ENCODE measurements around the gene DCANP1. TPM values are rescaled to one million over a fixed set of nuclear protein-coding genes. Genes with fewer than 3 reads are reported as not detected.
A peak's percentile ranks its signal among the peaks of the same experiment; 100 is the strongest.

The DCANP1 gene
- total and polyA plus RNA-seq, 2 donors (not counting 1 experiment from before 2014, with no cell fraction given) = not detected

- Histone ChIP-seq H3K27me3 (ENCODE audit: control insufficient read depth, insufficient read depth, low read length) (no peaks in the 10 kb centered on the region), H3K36me3 (ENCODE audit: control insufficient read depth, insufficient read depth, low read length) (no peaks in the 10 kb centered on the region), H3K9ac (ENCODE audit: insufficient read depth, low read length) (no peak overlapping the region), H4K20me1 (ENCODE audit: control insufficient read depth, extremely low read depth, insufficient read depth, low read length) (no peaks in the 10 kb centered on the region), H3K79me2 (ENCODE audit: control insufficient read depth, insufficient read depth, low read length) (no peaks in the 10 kb centered on the region), H3K4me1 (ENCODE audit: control insufficient read depth, extremely low read depth, insufficient read depth, low read length) (peaks cover 22% of the 10 kb centered on the region), H3K4me2 (ENCODE audit: extremely low read depth, insufficient read depth, low read length) (peak overlapping the region; percentile 45), H2AFZ (ENCODE audit: low read length) (no peak overlapping the region), H3K27ac (ENCODE audit: insufficient read depth, low read length) (no peak overlapping the region), H3K4me3 (replicated peaks in 1 of 4; ENCODE audit: control extremely low read depth in 1 of 4, insufficient read depth in 1 of 4, low read depth in 3 of 4, low read length in 4 of 4) (no peak overlapping the region), H3K9me3 (ENCODE audit: control insufficient read depth, insufficient read depth, low read depth, low read length) (no peaks in the 10 kb centered on the region)
- TF ChIP-seq EZH2 (IDR thresholded peaks at IDR 0.05; ENCODE audit: low read length, missing control alignments) (no peak), CTCF (conservative IDR thresholded peaks at IDR 0.05 in 1 of 2, IDR thresholded peaks at IDR 0.05 in 1 of 2; ENCODE audit: low read depth in 1 of 2, low read length in 2 of 2) (no peak)
- DNase-seq (ENCODE audit: low read depth in 2 of 2) = peak in 1 of 2 donors; percentile 56
Measured at GRCh38 chr5:135433681-135434426, 13.3 kb downstream of the DCANP1 start.

- H3K4me1 ChIP-seq (ENCODE audit: control insufficient read depth, extremely low read depth, insufficient read depth, low read length) = peaks cover 13% of the 10 kb centered on the region
- H3K9me3 ChIP-seq (ENCODE audit: control insufficient read depth, insufficient read depth, low read depth, low read length) = no peaks in the 10 kb centered on the region
- H2AFZ ChIP-seq (ENCODE audit: low read length) = no peak overlapping the region
- no peak overlapping the region for H3K4me2 ChIP-seq (ENCODE audit: extremely low read depth, insufficient read depth, low read length)
- no peak overlapping the region for H3K9ac ChIP-seq (ENCODE audit: insufficient read depth, low read length)
- H3K27me3 ChIP-seq (ENCODE audit: control insufficient read depth, insufficient read depth, low read length) = no peaks in the 10 kb centered on the region
- H3K36me3 ChIP-seq (ENCODE audit: control insufficient read depth, insufficient read depth, low read length) = no peaks in the 10 kb centered on the region
- no peak overlapping the region for H3K4me3 ChIP-seq (replicated peaks in 1 of 4; ENCODE audit: control extremely low read depth in 1 of 4, insufficient read depth in 1 of 4, low read depth in 3 of 4, low read length in 4 of 4)
- TF ChIP-seq CTCF (conservative IDR thresholded peaks at IDR 0.05 in 1 of 2, IDR thresholded peaks at IDR 0.05 in 1 of 2; ENCODE audit: low read depth in 1 of 2, low read length in 2 of 2) (no peak), EZH2 (IDR thresholded peaks at IDR 0.05; ENCODE audit: low read length, missing control alignments) (no peak)
- no peaks in the 10 kb centered on the region for H4K20me1 ChIP-seq (ENCODE audit: control insufficient read depth, extremely low read depth, insufficient read depth, low read length)
- DNase-seq (ENCODE audit: low read depth in 2 of 2) = no peak
- H3K79me2 ChIP-seq (ENCODE audit: control insufficient read depth, insufficient read depth, low read length) = no peaks in the 10 kb centered on the region
- no peak overlapping the region for H3K27ac ChIP-seq (ENCODE audit: insufficient read depth, low read length)
Measured at GRCh38 chr5:135432113-135432512, 15.0 kb downstream of the DCANP1 start.

- no peaks in the 10 kb centered on the region for H3K79me2 ChIP-seq (ENCODE audit: control insufficient read depth, insufficient read depth, low read length)
- no peak overlapping the region for H3K9ac ChIP-seq (ENCODE audit: insufficient read depth, low read length)
Measured at GRCh38 chr5:135430135-135430437, 17.1 kb downstream of the DCANP1 start.

More at GRCh38 chr5:135430135-135430437, 17.1 kb downstream of the DCANP1 start:
- H3K27ac ChIP-seq (ENCODE audit: insufficient read depth, low read length) = no peak overlapping the region
- no peak overlapping the region for H3K4me3 ChIP-seq (replicated peaks in 1 of 4; ENCODE audit: control extremely low read depth in 1 of 4, insufficient read depth in 1 of 4, low read depth in 3 of 4, low read length in 4 of 4)
- no peak for TF ChIP-seq CTCF (conservative IDR thresholded peaks at IDR 0.05 in 1 of 2, IDR thresholded peaks at IDR 0.05 in 1 of 2; ENCODE audit: low read depth in 1 of 2, low read length in 2 of 2)
- no peak for TF ChIP-seq EZH2 (IDR thresholded peaks at IDR 0.05; ENCODE audit: low read length, missing control alignments)
- H3K9me3 ChIP-seq (ENCODE audit: control insufficient read depth, insufficient read depth, low read depth, low read length) = no peaks in the 10 kb centered on the region
- no peaks in the 10 kb centered on the region for H3K27me3 ChIP-seq (ENCODE audit: control insufficient read depth, insufficient read depth, low read length)
- peaks cover 13% of the 10 kb centered on the region for H3K4me1 ChIP-seq (ENCODE audit: control insufficient read depth, extremely low read depth, insufficient read depth, low read length)
- H2AFZ ChIP-seq (ENCODE audit: low read length) = no peak overlapping the region
- no peaks in the 10 kb centered on the region for H4K20me1 ChIP-seq (ENCODE audit: control insufficient read depth, extremely low read depth, insufficient read depth, low read length)
- DNase-seq (ENCODE audit: low read depth in 2 of 2) = no peak
- H3K36me3 ChIP-seq (ENCODE audit: control insufficient read depth, insufficient read depth, low read length) = no peaks in the 10 kb centered on the region
- no peak overlapping the region for H3K4me2 ChIP-seq (ENCODE audit: extremely low read depth, insufficient read depth, low read length)

All from fibroblast of lung (primary cell).